Raji (cell line): Measurements from ENCODE around the gene LTBP3.

Source experiments
- POLR2A ChIP-seq: IDR thresholded peaks from 2 replicates; pipeline ENCODE4 v1.6.1; 2011; ENCODE audit warnings: low read depth, low read length, control low read depth; ENCODE audit not compliant: insufficient read depth

LTBP3 gene

GRCh38 chr11:65492637-65493366 is 65.4 kb downstream of the LTBP3 start:
- 0 out of 2 replicates have a peak, but pooled peaks have one; percentile 16 for TF ChIP-seq POLR2A

- no peak for TF ChIP-seq POLR2A
Observed at GRCh38 chr11:65492387-65492636, 65.8 kb downstream of the LTBP3 start.

GRCh38 chr11:65491614-65492386 is 66.4 kb downstream of the LTBP3 start:
- TF ChIP-seq POLR2A = 0 out of 2 replicates have a peak, but pooled peaks have one; percentile 11

GRCh38 chr11:65491163-65491465 is 67.0 kb downstream of the LTBP3 start:
- TF ChIP-seq POLR2A = no peak

GRCh38 chr11:65489706-65490320 is 68.3 kb downstream of the LTBP3 start:
- TF ChIP-seq POLR2A = no peak

- TF ChIP-seq POLR2A = no peak
Observed at GRCh38 chr11:65489035-65489705, 69.0 kb downstream of the LTBP3 start.
